HG03439 (cell line): ENCODE results near the gene SLC6A9.

Experiments
- ATAC-seq: cut with Tn5 transposase; IDR thresholded peaks from one replicate; pipeline ENCODE4 v1.9.1; 2021; ENCODE audit warnings: mild to moderate bottlenecking, moderate library complexity; ENCODE audit not compliant: unreplicated experiment

The SLC6A9 gene

GRCh38 chr1:44048532-44049215 lies 17.4 kb upstream of the SLC6A9 start:
- ATAC-seq, result no peak

GRCh38 chr1:44047131-44047530 lies 15.9 kb upstream of the SLC6A9 start:
- no peak for ATAC-seq

GRCh38 chr1:44045064-44045463 lies 13.8 kb upstream of the SLC6A9 start:
- ATAC-seq, result no peak

DNA sequence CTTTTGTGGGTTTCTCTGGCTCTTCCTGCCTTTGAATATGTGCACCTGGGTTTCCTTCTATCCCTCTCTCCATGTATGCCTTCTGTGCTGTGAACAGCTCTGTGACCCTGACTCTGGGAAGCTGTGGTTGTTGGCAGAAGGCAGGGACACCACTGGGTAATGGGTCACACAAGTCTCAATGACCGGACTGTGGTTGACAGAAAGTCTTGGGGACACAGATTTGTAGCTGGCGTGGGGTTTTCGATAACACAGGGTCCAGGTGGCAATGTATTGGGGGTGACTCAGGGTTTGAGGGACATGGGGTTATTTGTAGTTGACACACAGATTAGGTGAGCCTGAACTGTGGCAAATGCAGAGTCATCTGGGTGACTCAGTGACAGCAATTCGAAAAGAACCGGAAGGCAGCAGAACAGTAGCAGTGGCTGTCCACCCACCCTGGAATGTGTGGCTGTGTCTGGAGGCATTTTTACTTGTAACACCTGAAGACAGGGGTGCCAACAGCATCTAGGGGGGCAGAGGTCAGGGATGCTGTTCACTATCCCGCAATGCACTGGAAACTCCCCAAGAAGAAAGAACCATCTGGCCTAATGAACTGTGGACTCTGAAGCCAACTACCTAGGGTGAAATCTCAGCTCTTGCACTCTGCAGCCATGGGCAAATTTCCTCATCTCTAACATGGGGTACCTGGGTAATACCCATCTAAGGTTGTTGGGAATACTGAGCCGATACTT lies 13.0 kb upstream of the SLC6A9 start:
- no peak for ATAC-seq

- no peak for ATAC-seq
These were observed 12.2 kb upstream of the SLC6A9 start for GRCh38 chr1:44043176-44044070.

- no peak for ATAC-seq
These were observed 9.6 kb upstream of the SLC6A9 start for GRCh38 chr1:44040846-44041245.

GRCh38 chr1:44040418-44040817 lies 9.2 kb upstream of the SLC6A9 start:
- ATAC-seq, result no peak

DNA sequence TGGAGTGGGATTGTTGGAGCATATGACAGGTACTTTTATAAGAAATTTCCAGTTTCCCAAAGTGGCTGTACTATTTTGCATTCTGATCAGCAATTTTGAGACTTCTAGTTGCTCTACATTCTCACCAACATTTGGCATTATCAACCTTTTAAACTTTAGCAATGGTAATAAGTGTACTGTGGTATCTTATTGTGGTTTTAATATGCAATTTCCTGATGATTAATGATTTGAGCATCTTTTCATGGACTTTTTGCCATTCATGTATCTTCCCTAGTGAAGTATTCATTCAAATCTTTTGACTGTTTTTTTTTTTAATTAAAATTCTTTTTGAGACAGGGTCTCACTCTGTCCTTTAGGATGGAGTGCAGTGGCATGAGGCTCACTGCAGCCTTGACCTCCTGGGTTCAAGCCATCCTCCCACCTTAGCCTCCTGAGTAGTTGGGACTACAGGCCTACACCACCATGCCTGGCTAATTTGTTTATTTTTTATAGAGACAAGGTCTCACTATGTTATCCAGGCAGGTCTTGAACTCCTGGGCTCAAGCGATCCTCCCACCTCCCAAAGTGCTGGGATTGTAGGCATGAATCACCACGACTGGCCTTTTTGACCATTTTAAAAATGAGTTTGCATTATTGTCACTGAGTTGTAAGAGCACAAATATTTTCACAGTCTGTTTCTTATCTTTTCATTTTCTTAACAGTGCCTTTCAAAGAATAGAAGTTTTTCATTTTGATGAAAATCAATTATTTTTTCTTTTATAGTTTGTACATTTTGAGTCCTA lies 7.8 kb upstream of the SLC6A9 start:
- no peak for ATAC-seq

DNA sequence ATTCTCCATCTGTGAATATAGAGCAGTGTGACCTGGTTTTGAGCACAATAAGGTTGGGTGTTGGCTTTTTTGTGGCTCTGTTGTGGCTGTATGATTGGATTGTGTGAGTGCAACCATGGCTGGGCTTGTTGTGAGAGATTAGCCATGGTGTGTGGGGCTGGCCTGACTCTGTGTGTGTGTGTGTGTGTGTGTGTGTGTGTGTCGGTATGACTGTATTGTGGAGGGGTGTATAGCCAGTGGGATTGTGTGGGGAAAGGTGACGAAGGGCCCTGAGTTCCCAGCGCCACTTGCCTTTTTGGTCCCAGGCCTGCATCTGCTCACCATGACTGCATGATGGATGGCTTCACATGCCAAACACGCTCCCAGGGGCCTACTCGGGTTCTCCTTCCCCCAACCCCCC lies 5.9 kb upstream of the SLC6A9 start:
- no peak for ATAC-seq

GRCh38 chr1:44036409-44037139 lies 5.3 kb upstream of the SLC6A9 start:
- ATAC-seq, result no peak

- ATAC-seq, result no peak
These were observed 4.6 kb upstream of the SLC6A9 start for GRCh38 chr1:44035726-44036408.

DNA sequence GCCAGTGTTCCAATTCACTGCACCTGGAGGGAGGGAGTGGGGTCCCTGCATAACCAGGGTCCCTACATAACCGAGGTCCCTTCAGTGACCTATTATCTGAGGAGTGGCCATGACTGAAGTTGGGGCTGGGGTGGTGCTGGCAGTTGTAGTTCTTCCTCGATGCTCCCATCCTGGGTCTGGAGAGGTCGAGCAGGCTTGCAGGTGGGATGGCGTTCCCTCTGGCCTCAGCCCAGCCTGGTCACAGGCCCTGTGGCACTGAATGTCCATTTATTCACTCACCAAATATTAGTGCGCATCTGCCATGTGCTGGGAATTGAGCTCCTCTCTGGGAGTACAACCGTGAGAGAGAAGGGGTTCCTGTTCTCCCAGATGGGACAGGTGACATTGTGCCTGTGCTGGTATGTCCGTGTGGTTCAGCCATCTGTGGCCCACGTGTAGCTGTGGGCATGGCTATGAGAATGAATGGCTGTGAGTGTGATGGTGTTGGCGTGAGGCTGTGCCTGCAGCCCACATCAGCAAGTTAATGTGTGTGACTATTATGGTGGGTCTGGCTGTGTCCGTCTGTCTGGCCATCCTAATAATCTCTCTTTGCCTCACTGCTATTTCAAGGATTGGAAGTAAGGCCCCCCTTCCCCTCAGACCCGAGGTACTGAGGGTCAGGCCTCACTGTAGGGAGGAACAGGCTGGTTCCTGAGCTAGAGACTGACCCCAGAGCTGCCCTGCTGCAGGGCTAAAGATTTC lies 3.9 kb upstream of the SLC6A9 start:
- ATAC-seq, result no peak

DNA sequence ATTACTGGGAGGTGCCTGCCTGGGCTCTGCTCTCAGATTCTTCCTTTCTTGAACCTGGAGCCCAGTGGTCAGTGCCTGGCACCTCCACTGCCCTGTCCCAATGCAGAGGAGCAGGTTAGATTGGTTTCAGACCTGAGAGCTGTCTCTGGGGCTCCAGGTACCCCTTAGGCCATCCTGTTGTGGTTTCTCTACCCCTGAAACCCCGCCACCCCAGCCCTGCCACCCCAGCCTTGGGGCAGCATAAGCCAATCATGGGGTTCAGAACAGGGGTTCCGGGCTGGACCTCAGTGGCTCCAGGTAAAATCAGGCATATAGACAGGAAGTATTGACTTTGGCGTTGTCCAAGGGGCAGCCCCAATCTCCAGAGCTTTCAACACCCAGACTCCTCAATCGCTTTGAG lies 3.2 kb upstream of the SLC6A9 start:
- ATAC-seq, result no peak

- no peak for ATAC-seq
These were observed 2.5 kb upstream of the SLC6A9 start for GRCh38 chr1:44033756-44034155.

- no peak for ATAC-seq
These were observed 1.8 kb upstream of the SLC6A9 start for GRCh38 chr1:44033041-44033575.

DNA sequence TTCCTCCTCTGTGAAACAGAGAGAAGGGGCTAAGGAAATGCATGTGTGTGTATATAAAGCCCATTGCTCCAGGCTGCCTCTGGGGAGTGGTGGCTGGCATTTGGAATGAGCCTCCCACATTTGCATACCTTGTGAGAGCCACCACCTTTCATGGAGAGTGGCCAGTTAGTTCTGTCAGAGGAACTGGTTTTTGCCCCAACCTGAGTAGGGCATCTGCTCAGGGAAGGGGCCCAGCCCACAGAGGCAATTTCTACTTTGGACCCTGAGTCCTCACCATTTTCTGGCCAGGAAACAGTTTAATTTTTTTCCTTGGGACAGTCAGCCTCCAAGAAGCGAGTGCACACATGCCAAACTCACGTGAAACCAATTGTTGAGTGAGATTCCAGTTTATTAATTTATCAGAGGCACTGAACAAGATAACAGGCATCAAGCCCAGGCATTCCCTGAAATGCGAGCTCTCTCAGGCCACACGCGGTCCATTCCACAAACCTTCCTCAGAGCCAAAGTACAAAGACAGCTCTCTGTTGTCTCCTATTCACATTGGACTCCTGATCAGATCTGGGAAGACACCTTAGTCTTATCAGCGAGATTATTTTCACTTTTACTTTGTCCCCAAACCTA lies 1.0 kb upstream of the SLC6A9 start:
- no peak for ATAC-seq

- peak; percentile 5 for ATAC-seq
These were observed 534 bp downstream of the SLC6A9 start for GRCh38 chr1:44030605-44031251.
